Measurements from ENCODE around the gene DNAH2.

The DNAH2 gene

GRCh38 chr17:7882629-7883028, 165.1 kb downstream of the DNAH2 start:
- Histone ChIP-seq H3K4me2 (ENCODE audit: low read depth, low read length) (no peak overlapping the region), H2AFZ (ENCODE audit: low read length) (no peak overlapping the region), H3K9me2 (replicated peaks; ENCODE audit: insufficient read depth, low read length) (no peaks in the 10 kb centered on the region), H3K4me3 (ENCODE audit: low read length) (no peak overlapping the region), H3K9me3 (replicated peaks; ENCODE audit: insufficient read depth, low read length) (no peaks in the 10 kb centered on the region), H3K4me1 (ENCODE audit: low read length) (peaks cover 16% of the 10 kb centered on the region), H4K20me1 (ENCODE audit: insufficient read depth, low read length) (no peaks in the 10 kb centered on the region), H3K27me3 (replicated peaks; ENCODE audit: insufficient read depth, low read length) (peaks cover 63% of the 10 kb centered on the region), H3F3A (ENCODE audit: insufficient read depth, low read length) (peaks cover 4% of the 10 kb centered on the region; the same call in 1 of the 2 replicates), H3K9ac (ENCODE audit: low read length) (no peak overlapping the region), H3K36me3 (replicated peaks; ENCODE audit: insufficient read depth, low read length) (no peaks in the 10 kb centered on the region), H3K79me2 (ENCODE audit: low read length) (no peaks in the 10 kb centered on the region), H3K27ac (ENCODE audit: low read length) (no peak overlapping the region)
- TF ChIP-seq EZH2phosphoT487 (IDR thresholded peaks at IDR 0.05; ENCODE audit: low read length) (no peak), CTCF (IDR thresholded peaks at IDR 0.05; ENCODE audit: low read length) (no peak), EZH2 (optimal IDR thresholded peaks at IDR 0.05; ENCODE audit: low read depth, low read length) (no peak)
- no peak for DNase-seq

All from MM.1S (cell line).